Sigmoid colon (tissue), 4 donors: Measurements from ENCODE around the gene CHRND.

Experiments
- POLR2AphosphoS5 ChIP-seq, 4 donors: sonication (generic); formaldehyde crosslinking; IDR thresholded peaks; one replicate each; pipeline ENCODE4 v1.6.1; 2017; ENCODE audit warnings: antibody characterized with exemption in 4 of 4
- TF ChIP-seq, protein P1 (sequence below), 4 experiments: fragments of 450-650 bp in 3 of 4; fragments of 200-600 bp in 1 of 4; IDR thresholded peaks; one replicate each; pipeline ENCODE4 v1.5.1; 2016 to 2019; ENCODE audit warnings: antibody characterized with exemption in 4 of 4, mild to moderate bottlenecking in 3 of 4, moderate library complexity in 2 of 4

DNA sequence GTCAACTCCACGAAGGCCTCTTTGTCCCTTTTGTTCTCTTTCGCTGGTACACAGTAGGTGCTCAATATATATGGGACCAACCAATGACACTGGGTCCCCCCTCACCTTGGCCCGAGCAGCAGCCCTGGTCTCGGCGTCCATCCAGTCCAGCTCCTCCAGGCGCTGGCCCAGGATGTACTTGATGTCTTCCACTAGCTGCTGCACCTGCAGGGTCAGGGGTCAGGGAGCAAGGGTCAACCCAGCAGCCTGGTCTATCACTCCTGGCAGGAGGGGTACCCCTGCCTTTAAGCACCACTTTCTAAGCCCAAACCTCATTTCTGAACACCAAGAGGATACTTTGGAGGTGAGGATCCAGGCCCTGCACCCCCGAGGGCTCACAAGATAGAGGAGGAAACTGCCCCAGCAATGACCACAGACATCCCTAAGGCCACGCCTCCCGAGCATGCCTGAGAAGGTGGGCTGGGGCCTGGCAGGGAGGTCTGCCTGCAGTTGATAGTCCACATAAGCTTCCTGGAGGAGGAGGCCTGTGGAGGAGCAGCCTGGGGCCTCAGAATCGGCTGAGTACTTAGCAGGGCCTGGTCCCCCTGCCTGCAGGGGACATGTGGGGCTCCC is 42.5 kb upstream of the CHRND start:
- TF ChIP-seq, protein P1, sequence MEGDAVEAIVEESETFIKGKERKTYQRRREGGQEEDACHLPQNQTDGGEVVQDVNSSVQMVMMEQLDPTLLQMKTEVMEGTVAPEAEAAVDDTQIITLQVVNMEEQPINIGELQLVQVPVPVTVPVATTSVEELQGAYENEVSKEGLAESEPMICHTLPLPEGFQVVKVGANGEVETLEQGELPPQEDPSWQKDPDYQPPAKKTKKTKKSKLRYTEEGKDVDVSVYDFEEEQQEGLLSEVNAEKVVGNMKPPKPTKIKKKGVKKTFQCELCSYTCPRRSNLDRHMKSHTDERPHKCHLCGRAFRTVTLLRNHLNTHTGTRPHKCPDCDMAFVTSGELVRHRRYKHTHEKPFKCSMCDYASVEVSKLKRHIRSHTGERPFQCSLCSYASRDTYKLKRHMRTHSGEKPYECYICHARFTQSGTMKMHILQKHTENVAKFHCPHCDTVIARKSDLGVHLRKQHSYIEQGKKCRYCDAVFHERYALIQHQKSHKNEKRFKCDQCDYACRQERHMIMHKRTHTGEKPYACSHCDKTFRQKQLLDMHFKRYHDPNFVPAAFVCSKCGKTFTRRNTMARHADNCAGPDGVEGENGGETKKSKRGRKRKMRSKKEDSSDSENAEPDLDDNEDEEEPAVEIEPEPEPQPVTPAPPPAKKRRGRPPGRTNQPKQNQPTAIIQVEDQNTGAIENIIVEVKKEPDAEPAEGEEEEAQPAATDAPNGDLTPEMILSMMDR (IDR thresholded peaks at IDR 0.05) = no peak
- no peak for TF ChIP-seq POLR2AphosphoS5 (IDR thresholded peaks at IDR 0.05)
